ENCODE data around the gene NEDD8. TPM values are rescaled to one million over a fixed set of nuclear protein-coding genes. Genes with fewer than 3 reads are reported as not detected.
A peak's percentile ranks its signal among the peaks of the same experiment; 100 is the strongest.
"Not testable (repeated sequence)": the region's sequence is repeated elsewhere in the genome, so short reads cannot be mapped to it uniquely, and the experiment has no call there.

NEDD8 gene
- polyA plus RNA-seq, 1 donor = 188 TPM

DNA sequence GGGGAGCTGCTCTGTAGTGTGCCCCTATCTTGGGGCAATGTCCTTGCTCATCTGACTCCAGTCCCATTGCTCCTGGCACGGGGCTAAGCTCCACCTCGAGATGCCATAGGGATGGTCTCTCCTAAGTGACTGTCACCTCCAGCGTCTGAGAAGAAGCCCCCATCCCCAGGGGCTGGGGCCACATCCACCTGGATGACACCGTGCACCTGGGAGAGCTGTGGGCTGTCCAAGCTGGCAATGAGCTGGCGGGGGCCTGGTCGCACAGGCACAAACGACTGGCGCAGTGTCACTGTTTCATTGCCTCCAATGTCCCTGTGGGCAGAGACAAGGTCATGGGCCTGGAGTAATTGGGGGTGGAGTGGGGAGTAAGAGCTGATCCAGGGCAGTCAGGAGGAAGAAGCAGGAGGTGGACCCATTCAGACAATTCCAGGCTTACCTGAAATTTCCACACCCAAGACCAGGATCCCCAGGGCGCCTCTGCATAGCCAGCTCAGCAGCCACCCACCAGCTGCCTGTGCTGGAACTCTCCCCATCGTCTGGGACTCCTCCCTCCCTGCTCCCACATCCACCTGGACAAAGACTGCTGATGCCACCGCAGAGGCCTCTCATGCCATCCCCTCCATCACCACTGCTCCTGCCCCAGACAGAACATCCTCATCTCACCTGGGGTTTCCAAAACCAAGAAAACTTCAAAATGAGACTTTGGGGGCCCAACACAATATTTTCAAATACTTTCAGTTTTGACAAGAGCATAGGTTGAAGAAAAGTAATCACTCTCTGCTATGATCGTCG lies 17.3 kb upstream of the NEDD8 start:
- no peak for DNase-seq (ENCODE audit: low read depth)

- DNase-seq (ENCODE audit: low read depth) = no peak
Observed at GRCh38 chr14:24247422-24247821, 15.3 kb upstream of the NEDD8 start.

- no peak for DNase-seq (ENCODE audit: low read depth)
Observed at GRCh38 chr14:24246765-24247212, 14.6 kb upstream of the NEDD8 start.

DNA sequence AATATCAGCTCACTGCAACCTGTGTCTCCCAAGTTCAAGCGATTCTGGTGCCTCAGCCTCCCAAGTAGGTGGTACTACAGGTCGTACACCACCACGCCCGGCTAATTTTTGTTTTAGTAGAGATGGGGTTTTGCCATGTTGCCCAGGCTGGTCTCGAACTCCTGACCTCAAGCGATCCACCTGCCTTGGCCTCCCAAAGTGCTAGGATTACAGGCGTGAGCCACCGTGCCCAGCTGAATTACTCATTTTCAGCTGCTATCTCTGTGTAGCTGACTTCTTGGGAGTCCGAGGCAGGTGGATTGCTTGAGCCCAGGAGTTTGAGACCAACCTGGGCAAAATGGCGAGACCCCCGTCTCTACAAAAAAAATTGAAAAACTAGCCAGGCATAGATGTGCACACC lies 13.2 kb upstream of the NEDD8 start:
- DNase-seq (ENCODE audit: low read depth) = not testable (repeated sequence)

DNA sequence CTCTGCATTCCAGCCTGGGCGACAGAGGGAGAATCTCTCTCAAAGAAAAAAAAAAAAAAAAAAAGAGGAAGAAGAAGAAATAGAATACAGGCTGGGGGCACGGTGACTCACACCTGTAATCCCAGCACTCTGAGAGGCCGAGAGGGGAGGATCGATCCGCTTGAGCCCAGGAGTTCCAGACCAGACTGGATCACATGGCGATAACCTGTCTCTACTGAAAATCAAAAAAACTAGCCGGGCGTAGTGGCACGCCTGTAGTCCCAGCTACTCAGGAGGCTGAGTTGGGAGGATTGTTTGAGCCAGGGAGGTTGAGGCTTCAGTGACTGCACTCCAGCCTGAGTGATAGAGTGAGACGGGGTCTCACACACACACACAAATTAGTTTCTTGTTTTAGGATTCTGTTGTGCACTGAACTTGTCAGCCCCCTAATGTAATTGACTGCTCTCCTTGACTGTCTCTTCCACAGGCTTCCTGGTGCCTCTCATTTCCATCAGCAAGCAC lies 11.2 kb upstream of the NEDD8 start:
- no peak for DNase-seq (ENCODE audit: low read depth)

DNA sequence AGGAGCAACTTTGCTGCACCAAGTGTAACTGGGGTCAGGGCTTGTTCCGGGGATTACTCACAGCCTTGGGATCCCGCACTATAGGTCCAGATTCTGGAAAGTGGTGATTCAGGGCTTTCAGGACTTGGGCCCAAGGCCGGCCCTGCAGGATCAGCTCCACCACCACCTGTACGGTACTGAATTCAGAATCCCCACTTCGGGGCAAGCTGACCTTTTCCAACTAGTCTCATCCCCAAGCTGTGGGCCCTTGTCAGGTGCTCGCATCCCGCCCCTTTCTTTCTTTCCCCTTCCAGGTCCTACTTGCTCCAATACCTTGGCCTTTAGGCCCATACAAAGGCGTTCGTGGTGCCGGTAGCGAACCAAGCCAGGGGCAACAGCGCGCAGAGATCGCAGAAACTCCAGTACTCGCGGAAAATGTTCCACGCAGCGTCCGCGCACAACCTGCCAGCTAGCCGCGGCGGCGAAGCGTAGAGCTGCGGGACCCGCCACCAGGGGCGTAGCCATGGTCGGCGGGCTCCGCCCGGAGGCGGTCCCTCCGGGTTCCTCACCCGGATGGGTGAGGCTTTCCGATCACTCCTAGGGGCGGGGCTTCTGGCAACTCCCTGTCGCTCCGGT lies 9.8 kb upstream of the NEDD8 start:
- peak; percentile 88 for DNase-seq (ENCODE audit: low read depth)

DNA sequence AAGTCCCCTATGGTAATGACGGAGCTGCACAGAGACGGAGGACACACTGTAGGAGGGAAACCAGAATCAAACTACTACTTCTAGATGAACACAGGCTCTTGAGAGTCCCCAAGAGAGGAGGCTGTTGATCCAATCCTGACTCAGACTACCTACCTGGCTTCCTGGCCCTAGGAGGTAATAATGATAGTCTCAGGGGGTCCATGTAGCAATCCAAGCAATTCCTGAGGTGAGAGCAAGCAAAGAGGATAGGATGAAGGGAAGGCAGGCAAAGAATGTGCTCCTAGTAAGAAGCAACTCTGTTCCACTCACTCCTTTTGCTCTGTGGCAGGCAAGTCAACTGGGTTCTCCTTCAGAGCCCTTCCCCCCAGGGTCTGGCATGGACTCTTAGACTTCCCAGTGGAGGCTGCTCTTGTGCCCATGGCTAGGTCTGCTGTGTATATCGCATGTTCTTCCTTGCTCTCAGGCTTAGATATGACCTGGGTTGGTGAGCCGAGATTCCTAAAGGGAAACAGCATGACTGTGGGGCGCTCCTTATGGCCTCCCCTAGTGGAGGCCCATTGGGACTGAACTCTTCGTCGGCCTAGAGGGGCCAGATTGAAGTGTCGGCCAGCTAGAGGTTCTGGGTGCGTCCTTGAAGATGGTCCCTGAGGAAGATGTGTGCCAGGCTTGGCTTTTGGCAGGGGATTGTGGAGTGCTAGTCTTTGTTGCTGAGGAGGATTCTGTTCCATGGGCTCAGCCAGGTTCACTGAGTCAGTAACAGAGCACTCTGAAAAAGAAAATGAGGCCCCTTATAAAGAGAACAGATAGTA lies 8.1 kb upstream of the NEDD8 start:
- no peak for DNase-seq (ENCODE audit: low read depth)

DNA sequence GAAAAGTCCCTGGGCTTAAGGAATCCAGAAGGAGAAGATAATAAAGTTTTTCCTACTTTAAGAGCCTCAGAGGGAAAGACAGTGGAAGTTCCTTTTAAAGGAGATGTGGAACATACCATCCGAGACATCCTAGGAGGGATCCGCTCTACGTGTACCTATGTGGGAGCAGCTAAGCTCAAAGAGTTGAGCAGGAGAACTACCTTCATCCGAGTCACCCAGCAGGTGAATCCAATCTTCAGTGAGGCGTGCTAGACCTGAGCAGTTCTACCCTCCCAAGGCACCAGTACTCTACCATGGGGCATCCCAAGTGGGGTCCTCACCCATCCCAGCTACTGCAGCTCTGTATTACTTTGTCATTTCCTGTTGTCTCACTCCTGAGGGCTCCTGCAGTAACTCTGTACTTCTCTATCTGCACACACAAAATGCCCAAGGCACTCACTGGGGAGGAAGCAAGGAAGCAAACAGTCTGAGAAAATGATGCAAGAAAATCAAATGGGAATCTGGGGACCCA lies 6.4 kb upstream of the NEDD8 start:
- no peak for DNase-seq (ENCODE audit: low read depth)

- DNase-seq (ENCODE audit: low read depth) = no peak
Observed at GRCh38 chr14:24238123-24238522, 6.0 kb upstream of the NEDD8 start.

DNA sequence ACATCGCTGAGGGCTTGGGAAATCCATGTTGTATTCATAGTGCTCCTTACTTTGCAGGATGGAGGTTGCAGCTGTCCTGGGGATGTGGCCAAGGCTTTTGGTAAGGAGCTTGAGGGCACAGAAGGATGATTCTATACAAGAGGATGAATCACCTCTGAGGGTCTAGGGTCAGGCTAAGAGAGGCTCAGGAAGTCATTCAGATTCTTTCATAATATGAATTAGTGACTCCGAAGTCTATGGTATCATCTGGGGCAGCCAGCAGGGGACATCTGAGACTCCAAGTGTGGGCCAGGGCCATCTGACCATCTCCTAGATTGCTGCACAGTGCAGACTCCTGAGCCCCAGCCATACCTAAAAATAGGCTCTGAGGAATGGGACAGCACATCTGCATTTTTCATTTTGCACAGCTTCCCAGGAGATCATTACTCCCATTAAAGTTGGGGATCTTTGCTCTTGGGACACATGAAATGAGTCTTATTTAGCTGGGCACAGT lies 5.3 kb upstream of the NEDD8 start:
- no peak for DNase-seq (ENCODE audit: low read depth)

- DNase-seq (ENCODE audit: low read depth) = no peak
Observed at GRCh38 chr14:24236689-24237462, 4.7 kb upstream of the NEDD8 start.

DNA sequence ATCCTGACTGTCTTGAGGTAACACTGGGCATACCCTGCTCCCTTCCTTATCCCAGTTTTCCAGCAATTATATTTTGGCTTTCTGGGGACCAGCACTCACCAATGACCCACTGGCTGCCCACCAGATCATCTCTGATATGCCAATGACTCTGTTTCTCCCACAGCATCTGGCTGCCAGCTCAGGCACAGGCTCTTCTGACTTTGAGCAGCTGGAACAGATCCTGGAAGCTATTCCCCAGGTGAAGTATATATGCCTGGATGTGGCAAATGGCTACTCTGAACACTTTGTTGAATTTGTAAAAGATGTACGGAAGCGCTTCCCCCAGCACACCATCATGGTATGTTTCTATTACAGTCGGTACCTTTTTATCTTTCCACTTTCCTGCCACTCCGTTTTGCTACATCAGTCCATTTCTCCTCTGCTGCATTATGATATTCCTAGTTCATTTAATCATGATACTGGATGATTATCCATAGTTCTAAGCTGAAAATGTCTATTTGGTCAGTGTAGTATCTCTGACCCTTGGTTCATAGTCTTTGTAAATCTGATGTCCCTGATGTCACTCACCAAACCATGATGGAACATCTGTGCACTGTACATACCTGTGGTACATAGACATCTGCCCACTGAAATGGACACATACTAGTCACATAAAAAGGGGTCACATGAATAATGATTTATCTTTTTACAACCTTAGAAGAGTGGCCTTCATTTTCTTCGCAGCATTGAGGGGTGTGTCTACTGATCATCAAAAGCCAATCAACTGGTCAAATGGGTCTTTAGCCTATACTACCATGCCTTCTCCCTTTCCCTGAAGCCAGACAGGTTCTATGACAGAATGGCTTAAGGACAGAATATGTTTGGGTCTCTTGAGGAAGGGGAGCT lies 3.9 kb upstream of the NEDD8 start:
- no peak for DNase-seq (ENCODE audit: low read depth)

GRCh38 chr14:24234095-24235005 lies 2.2 kb upstream of the NEDD8 start:
- no peak for DNase-seq (ENCODE audit: low read depth)

DNA sequence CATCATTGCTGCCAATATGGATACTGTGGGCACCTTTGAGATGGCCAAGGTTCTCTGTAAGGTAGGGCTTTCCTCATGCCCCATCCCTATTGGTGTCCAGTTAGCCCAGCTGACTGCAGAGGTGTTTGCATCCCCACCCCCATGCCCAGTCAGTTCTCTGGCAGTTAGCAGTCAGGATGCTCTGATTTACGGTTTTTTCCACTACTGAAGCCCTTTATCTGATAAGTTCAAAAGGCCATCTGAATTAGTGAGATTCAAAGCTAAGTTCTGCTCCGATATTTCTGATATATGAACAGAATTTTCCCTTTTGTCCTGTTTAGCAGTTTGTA lies 1.3 kb upstream of the NEDD8 start:
- DNase-seq (ENCODE audit: low read depth) = no peak

DNA sequence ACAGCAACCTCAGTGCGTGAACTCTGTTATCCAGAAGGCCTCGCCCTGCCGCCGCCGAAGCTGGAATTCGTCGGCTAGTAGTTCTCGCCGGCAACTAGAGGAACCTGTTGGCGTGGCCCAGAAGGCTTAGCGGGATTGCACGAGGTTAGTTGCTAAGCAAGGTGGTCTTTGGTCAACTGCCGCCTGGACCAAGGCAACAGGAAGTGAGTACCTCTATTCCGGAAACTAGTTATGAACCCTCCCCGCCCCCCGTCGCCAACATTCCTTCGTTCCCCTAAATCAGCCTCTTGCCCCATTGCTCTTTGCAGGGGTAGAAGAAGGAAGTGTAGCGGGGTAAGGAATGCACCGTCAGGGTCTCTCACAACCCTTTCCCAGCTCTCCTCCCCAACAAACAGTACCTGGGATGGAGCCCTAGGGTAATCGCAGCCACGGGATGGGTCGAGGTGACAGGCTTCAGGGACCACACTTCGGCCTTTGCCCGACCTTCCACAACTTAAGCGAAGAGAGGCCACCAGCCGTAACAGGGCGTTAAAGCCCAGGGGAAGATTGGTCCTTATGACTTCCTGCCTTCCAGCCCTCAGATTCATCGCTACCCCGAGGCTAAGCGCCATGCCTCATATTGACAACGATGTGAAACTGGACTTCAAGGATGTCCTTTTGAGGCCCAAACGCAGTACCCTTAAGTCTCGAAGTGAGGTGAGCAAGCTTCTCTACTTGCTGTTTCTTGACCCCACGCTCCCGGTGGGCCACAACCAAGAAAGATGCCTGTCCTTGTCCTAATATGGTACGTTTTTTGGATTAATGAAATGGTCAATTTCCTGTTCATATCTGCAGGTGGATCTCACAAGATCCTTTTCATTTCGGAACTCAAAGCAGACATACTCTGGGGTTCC lies 724 bp upstream of the NEDD8 start, which contains the start of gene GMPR2:
Gene GMPR2 (plus strand): TSS at position 285 of the 893 bp plus-strand sequence. CDS start 325 bp downstream, at position 610.
- DNase-seq (ENCODE audit: low read depth) = no peak

DNA sequence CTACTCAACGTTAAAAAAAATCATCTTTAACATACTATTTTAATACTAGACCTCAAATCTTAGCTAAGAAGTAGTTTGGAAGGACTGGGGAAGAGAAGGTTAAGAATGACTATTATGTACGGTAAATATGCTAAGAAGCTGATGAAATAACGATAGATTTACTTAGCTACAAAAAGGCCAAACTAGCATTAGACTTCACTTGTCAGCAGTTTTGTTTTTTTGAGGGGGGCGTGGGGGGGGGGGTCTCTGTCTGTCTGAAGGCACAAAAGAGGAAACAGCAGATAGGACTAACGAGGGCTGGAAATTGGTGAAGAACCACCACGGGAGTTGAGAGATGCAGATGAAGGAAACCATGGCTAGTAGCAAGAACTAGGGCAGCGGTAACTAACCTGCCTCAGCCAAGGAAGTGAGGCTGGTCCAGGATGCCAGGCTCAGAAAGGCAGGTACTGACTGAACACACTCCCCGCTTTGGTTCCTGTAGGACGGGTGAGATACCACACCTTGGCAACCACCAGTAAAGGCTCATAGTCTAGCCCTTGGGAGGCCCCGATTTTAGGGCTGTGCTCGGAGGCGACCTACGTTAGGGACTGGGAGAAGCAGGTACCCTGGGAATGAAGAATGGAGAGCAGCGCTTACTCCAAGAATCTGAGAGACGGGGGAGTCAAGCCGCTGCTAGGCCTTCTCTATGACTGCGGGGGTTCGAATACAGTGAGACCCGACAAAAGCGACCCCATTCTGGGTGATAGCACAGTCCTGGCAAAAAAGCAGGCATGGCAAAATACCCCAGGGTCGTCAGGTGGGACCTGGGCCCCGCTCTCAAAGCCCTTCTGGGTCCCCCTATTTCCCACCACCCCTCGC lies 675 bp downstream of the NEDD8 start:
- no peak for DNase-seq (ENCODE audit: low read depth)

GRCh38 chr14:24228902-24229301 lies 3.3 kb downstream of the NEDD8 start:
- no peak for DNase-seq (ENCODE audit: low read depth)

Data from forelimb muscle (tissue), 1 donor.